Gastrocnemius medialis (tissue), 4 donors: Measurements from ENCODE around the gene BNC2. TPM values are rescaled to one million over a fixed set of nuclear protein-coding genes. Genes with fewer than 3 reads are reported as not detected.

ENCODE experiments used
- ATAC-seq, 2 donors: fragments of 150-250 bp; one replicate each; pipeline ENCODE4 v1.9.1; 2016
- DNase-seq, 2 donors: peaks; one replicate each; pipeline ENCODE4 v3.0.0-alpha.2; 2019
- H3K27ac ChIP-seq, 4 donors: fragments of 200-600 bp; sonication (generic); 1 replicate in 1 of 4; 2 replicates in 3 of 4; pipeline ENCODE4 v1.5.1; 2016 to 2018; ENCODE audit warnings: mild to moderate bottlenecking in 2 of 4, moderate library complexity in 1 of 4
- H3K27me3 ChIP-seq, 3 donors: fragments of 200-600 bp; sonication (generic) in 2 of 3; 1 replicate in 1 of 3; 2 replicates in 2 of 3; pipeline versions ENCODE4 v1.5.1 to v1.6.0; 2016 to 2019; ENCODE audit warnings: mild to moderate bottlenecking in 1 of 3, moderate library complexity in 1 of 3
- H3K36me3 ChIP-seq, 2 donors: fragments of 200-600 bp; sonication (generic) in 1 of 2; one replicate each; pipeline ENCODE4 v1.5.1; 2017 to 2018
- H3K4me1 ChIP-seq, 2 donors: fragments of 200-600 bp; sonication (generic) in 1 of 2; one replicate each; pipeline ENCODE4 v1.5.1; 2016 to 2017; ENCODE audit warnings: mild to moderate bottlenecking in 2 of 2
- H3K4me3 ChIP-seq, 4 donors: fragments of 200-600 bp; sonication (generic) in 3 of 4; 1 replicate in 1 of 4; 2 replicates in 3 of 4; pipeline ENCODE4 v1.5.1; 2016 to 2019; ENCODE audit warnings: mild to moderate bottlenecking in 2 of 4
- H3K9me3 ChIP-seq, 3 donors: fragments of 200-600 bp; sonication (generic) in 2 of 3; 1 replicate in 1 of 3; 2 replicates in 2 of 3; pipeline ENCODE4 v1.5.1; 2016 to 2019
- CTCF ChIP-seq, 5 experiments: fragments of 450-650 bp in 3 of 5; fragments of 200-600 bp in 2 of 5; sonication (generic) in 2 of 5; IDR thresholded peaks in 4 of 5; conservative IDR thresholded peaks in 1 of 5; 1 replicate in 4 of 5; 2 replicates in 1 of 5; pipeline ENCODE4 v1.5.1; 2016 to 2019; ENCODE audit warnings: antibody characterized with exemption in 5 of 5, mild to moderate bottlenecking in 3 of 5, moderate library complexity in 3 of 5
- POLR2A ChIP-seq, 2 donors: fragments of 450-650 bp; IDR thresholded peaks; one replicate each; pipeline ENCODE4 v1.6.1; 2017; ENCODE audit warnings: antibody characterized with exemption in 2 of 2, mild to moderate bottlenecking in 2 of 2, moderate library complexity in 2 of 2
- in situ Hi-C, 4 donors: fragments of 200-750 bp; cut with MboI; loops; one replicate each; pipeline versions ENCODE4 v1.15.0 to v1.8.0; 2017; ENCODE audit warnings: low sequenced_read_pairs in 4 of 4
- intact Hi-C: fragments of 100-400 bp; cut with DNase I; formaldehyde crosslinking; loops from one replicate; pipeline ENCODE4 v1.15.1; 2023; ENCODE audit warnings: low total_unique reads
- total RNA-seq, 4 donors: library from RNA; depleted of rRNA; stranded (reverse); fragments of >200 nt; gene quantifications; one replicate each; pipeline versions ENCODE4 v1.1.0 to v1.2.3, GENCODE V29; 2016

Gene BNC2
- total RNA-seq, 4 donors from 2014 or later: 40.9 to 122 (median 68.7) TPM

- in situ Hi-C loops: no loop called here
- ATAC-seq: no peak
- intact Hi-C loops: no loop called here
- DNase-seq: no peak
- no peaks in the 10 kb centered on the region for H3K4me1 ChIP-seq
- no peak overlapping the region for H3K4me3 ChIP-seq
- no peak overlapping the region for H3K27ac ChIP-seq
- TF ChIP-seq POLR2A (IDR thresholded peaks at IDR 0.05) (no peak), CTCF (IDR thresholded peaks at IDR 0.05 in 4 of 5, conservative IDR thresholded peaks at IDR 0.05 in 1 of 5) (no peak)
- no peaks in the 10 kb centered on the region for H3K9me3 ChIP-seq
- no peaks in the 10 kb centered on the region for H3K27me3 ChIP-seq
- H3K36me3 ChIP-seq: no peaks in the 10 kb centered on the region
Observed at GRCh38 chr9:16469184-16469583, 401.3 kb downstream of the BNC2 start.

DNA sequence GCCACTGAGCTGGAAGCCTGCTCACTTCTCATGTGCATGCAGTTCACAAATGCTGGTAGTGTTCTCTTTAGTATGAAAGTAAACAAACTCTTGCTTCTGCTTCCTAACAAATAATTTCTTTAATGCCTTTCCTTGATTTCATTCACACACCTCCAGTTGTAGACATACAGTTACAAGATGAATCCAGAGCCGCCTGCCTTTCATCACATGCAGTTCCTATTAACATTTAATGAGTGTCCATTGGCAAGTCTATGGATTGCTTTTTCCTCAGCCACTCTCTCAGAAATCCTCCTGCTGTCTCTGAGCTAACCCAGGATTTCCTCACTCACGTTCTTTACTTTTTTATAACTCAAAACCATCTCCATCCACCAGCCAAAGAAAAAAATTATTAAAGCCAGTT, 408.6 kb downstream of the BNC2 start:
- DNase-seq: no peak
- Histone ChIP-seq H3K4me1 (peaks cover 6 to 19% of the 10 kb centered on the region in 2 donors), H3K4me3 (no peak overlapping the region), H3K9me3 (no peaks in the 10 kb centered on the region), H3K27ac (no peak overlapping the region), H3K36me3 (no peaks in the 10 kb centered on the region), H3K27me3 (no peaks in the 10 kb centered on the region)
- in situ Hi-C loops: no loop called here
- ATAC-seq: no peak
- intact Hi-C loops: no loop called here
- no peak for TF ChIP-seq POLR2A (IDR thresholded peaks at IDR 0.05)
- no peak for TF ChIP-seq CTCF (IDR thresholded peaks at IDR 0.05 in 4 of 5, conservative IDR thresholded peaks at IDR 0.05 in 1 of 5)

DNA sequence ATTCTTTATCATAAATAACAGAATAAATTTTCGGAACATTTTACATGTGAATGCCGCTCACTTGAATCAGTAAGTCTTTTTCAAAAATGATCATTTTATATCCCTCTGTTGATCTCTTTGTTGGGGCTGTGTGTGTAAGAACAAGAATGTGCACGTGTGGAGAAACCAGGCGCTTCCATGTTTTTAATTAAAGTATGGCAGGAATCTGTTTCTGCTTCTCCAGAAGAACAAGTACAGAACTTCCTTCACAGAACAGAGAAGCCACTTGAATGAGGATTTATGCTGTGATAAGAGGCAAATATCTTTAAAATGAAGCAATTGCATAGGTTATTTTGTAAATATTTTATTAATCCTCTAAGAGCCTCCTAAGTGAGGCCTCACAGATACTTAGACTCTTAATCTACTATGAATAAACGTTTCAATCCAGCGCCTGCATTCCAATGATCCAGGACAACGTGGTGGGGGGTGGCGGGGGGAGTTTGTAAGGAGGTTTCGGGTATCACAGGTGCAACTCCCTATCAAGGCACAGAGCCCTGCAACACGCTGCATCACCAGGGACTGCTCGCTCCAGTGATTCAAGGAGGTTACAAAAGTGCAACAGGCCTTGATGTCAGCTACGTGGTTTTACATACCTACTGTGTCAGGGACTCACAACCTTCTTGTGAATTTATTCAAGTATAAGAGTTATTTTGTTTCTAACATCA, 409.2 kb downstream of the BNC2 start:
- no peaks in the 10 kb centered on the region for H3K9me3 ChIP-seq
- ATAC-seq (no peak), DNase-seq (no peak)
- H3K4me1 ChIP-seq: peaks cover 6 to 19% of the 10 kb centered on the region in 2 donors
- H3K27ac ChIP-seq: no peak overlapping the region
- no peaks in the 10 kb centered on the region for H3K27me3 ChIP-seq
- intact Hi-C loops (no loop called here), in situ Hi-C loops (no loop called here)
- TF ChIP-seq POLR2A (IDR thresholded peaks at IDR 0.05): no peak
- no peak for TF ChIP-seq CTCF (IDR thresholded peaks at IDR 0.05 in 4 of 5, conservative IDR thresholded peaks at IDR 0.05 in 1 of 5)
- no peak overlapping the region for H3K4me3 ChIP-seq
- H3K36me3 ChIP-seq: no peaks in the 10 kb centered on the region

DNA sequence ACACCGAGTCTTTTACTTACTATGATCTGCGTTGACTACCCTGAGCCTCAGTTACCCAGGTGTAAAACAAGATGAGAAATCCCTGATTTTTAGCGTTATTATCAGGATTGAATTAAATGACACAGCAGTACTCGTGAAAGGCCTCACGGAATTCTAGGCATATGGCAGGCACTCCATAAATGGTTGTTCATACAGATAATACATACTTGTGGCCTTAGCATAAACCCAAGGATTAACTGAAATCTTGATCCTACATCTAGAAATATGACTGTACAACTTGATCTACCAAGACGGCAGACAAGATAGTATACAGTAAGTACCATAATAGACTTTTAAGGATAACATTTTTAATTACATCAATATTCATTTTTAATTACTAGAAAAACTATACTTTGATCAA, 409.8 kb downstream of the BNC2 start:
- ATAC-seq (no peak), DNase-seq (no peak)
- intact Hi-C loops (no loop called here), in situ Hi-C loops (no loop called here)
- H3K36me3 ChIP-seq: no peaks in the 10 kb centered on the region
- no peak overlapping the region for H3K27ac ChIP-seq
- no peak overlapping the region for H3K4me3 ChIP-seq
- H3K4me1 ChIP-seq: peaks cover 6 to 19% of the 10 kb centered on the region in 2 donors
- no peak for TF ChIP-seq CTCF (IDR thresholded peaks at IDR 0.05 in 4 of 5, conservative IDR thresholded peaks at IDR 0.05 in 1 of 5)
- no peaks in the 10 kb centered on the region for H3K27me3 ChIP-seq
- no peaks in the 10 kb centered on the region for H3K9me3 ChIP-seq
